IPS DF 4.7 (cell line): ENCODE measurements around the gene RAB36.

Experiments
- DNase-seq: peaks from one replicate; pipeline ENCODE4 v3.0.0-alpha.2; 2013; ENCODE audit warnings: low spot score; ENCODE audit errors: extremely low read depth

Gene RAB36

DNA sequence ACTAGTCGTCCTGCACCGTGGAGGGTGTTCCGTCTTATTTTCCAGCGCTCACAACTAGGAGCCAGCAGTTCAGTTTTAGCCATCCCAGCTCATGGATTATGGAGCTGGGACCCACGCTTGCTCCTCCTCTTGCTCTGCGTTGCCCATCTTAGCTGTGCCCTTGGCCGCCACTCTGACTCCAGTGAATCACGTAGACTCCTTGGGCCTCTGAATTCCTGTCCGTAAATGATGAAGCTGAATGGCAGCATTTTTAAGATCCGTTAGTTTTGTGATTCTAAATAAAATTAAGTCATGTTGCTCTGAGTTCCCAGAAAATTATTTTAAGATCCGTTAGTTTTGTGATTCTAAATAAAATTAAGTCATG lies 58.8 kb downstream of the RAB36 start:
- DNase-seq, result no peak

DNA sequence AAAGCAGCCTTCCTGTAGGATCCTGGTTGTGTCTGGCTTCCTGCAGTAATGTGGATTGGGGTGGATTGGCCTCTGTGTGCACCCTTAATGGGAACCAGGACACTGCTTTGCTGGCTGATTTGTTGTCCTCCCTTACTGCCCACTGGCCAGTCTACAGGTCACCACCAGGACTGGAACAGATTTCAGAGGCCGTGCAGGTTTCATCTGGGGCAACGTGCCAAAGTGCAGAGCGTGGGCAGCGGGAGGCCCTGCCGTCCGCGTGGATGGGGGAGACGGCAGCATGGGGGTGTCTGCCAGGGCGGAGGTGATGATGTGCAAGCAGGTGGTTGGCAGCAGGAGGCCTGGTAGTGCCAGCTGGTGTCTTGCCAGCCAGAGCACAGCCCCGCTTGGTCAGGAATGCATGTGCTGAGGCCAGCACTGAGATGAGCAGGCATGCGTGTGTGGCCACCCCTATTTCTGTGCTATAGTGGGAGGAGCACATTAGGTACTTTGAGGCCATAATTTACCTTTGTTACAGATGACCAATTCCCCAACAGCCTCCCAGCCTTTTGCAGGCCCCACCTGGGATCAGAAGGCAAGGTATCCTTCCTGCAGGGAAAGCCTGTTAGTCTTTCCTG lies 59.4 kb downstream of the RAB36 start:
- no peak for DNase-seq

DNA sequence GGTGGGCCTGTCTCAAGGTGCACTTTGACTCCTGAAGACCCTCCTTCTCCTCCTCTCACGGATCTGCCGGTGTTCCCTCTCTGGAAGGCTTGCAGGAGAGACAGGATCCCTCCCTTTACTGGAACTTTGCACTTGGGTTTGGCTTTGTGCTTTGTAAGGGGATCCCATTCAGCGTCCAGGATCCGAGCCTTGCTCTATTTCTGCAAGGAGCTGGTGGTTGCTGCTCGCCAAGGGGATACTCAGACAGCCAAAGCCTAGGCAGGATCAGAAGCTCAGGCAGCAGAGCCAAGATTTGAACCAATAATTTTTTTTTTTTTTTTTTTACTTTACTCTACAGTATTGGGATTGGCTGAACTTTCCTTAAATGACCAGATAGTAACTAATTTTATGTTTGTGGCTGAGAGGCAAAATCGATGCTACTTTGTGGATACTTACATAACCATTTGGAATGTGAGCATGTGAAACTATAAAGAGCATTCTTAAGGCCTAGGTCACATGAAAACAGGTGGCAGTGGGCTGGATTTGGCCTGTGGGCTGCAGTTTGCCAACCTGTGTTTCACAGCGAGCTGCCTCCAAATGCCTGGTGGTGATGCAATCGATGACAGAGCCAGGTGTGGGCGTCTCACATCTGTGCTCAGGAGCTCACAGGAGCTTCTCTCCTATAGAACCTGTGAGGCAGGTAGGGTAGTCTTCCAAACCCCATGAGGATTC lies 60.2 kb downstream of the RAB36 start:
- DNase-seq, result no peak

DNA sequence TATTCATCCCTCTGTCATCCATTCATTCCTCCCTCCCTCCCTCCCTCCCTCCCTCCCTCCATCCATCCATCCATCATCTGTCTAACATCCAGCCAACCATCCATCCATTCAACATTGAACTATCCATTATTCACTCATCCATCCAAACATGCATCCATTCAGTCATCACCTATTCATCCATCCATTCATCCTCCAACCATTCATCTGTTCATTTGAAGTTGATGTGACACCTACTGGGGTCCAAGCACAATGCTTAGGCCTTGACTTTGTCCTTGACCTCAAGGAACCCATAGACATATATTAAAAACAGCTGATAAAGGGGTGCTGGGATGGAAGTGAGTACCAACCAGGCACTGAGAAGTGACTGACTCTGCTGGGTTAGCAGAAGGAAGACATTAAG lies 61.6 kb downstream of the RAB36 start:
- no peak for DNase-seq

DNA sequence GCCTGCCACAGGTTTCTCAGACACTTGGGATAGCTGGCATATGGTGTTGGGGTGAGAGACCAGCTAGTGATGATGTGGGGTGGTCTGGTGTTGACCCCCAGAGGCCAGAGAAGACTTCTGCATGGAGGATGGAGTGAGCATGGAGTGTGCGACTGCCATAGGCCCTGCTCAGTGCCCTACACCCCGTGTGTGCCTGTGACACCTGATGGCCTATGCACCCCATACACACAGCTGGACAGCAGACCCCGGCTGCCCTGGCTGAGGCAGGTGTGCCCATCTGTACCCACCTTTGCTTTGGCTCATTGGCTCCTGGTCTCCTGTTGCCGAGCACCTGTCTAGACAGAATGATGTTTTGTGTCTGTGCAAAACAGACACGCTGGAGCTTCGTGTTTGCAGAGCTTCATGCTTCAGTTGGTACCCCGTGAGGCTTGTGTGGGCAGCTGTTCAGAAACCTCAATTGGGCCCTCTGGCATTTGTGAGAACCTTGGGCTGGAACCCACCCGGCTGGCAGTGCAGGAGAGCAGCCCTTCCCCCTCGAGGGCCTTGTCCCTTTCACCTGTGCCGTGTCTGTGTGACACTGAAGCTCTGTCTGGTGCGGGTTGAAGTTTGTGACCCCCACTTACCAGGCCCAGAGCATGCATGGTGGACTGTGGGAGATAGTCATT lies 62.6 kb downstream of the RAB36 start:
- DNase-seq, result no peak

DNA sequence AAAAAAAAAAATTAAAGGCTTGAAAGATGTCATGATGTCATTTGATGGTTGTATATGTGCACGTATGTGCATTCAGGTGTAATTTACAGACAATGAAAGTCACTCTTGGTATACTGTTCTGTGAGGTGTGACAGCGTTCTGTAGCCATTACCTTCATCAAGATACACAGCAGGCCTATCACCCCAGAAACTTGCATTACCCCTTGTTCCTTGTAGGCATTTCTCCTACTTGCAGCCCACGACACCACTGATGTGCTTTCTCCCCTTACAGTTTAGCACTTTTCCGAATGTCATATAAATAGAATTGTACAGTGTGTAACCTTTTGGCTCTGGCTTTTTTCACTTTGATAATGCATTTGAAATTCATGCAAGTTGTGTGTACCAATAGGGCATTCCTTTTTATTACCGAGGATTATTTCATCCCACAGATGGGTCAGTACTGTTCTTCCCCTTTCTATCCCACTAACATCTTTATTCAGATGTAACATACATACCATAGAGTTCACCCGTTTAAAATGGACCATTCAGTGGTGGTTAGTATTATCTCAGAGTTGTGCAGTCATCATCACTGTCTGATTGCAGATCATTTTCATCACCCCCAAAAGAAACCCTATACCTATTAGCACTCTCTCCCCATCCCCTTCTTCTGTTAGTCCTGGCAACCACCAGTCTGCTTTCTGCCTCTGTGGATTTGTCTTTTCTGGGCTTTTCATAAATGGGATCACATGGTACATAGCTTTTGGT lies 65.3 kb downstream of the RAB36 start:
- DNase-seq, result no peak

DNA sequence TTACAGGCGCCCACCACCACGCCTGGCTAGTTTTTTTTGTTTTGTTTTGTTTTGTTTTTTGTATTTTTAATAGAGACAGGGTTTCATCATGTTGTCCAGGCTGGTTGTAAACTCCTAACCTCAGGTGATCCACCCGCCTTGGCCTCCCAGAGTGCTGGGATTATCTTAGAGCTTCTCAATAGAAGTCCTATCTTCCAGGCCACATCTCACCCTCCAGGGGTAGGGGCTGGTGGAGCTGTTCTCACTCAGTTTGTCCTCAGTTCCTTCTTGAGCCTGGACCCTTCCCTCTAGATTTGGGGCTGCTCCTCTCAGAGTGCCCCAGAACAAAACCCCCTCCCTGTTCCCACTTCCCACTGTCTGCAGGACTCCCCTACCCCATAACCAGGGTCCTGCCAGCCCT lies 66.3 kb downstream of the RAB36 start:
- DNase-seq, result no peak

DNA sequence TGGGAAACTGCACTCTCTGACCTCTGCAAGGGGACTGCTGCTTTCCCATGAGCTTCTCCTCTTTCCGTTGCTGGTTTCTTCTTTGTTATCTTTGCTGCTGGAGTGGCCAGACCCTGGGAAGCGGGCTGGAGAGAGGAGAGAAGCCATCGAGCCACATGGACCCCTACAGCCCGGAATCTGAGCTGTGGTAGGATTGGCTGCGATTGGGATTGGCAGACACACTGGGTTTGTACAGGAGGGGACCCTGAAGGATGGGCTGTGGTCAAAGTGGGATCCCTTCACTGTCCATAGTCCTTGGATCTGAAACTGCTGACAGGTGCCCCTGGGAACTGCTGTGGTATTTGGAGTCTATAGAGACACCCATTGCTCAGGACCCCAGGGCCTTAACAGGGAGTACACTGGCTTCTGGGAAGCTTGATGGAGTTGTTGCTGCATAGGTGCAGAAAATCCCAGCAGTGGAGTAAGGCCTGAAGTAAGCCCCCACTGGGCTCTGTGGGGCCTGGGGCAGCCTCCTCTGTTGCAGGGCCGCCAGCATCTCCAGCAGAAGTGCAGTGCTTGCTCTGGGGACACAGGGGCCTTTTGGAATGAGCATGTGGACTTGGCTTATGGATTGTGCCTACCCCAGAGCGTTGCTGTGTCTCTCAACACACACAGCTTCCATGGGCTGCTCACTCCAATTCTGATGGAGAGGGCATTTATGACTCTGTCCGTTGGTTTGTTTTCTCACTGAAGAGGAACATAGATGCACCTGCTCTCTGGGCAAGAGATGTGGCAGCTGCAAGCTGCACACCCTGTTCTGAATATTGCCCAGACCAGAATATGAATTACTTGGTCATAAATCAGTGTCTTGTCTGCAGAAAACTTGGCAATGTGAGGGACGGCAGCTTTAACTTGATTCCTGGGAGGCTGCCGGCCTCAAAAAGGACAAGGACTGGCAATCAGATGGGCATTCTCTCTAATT lies 67.1 kb downstream of the RAB36 start:
- DNase-seq, result no peak

DNA sequence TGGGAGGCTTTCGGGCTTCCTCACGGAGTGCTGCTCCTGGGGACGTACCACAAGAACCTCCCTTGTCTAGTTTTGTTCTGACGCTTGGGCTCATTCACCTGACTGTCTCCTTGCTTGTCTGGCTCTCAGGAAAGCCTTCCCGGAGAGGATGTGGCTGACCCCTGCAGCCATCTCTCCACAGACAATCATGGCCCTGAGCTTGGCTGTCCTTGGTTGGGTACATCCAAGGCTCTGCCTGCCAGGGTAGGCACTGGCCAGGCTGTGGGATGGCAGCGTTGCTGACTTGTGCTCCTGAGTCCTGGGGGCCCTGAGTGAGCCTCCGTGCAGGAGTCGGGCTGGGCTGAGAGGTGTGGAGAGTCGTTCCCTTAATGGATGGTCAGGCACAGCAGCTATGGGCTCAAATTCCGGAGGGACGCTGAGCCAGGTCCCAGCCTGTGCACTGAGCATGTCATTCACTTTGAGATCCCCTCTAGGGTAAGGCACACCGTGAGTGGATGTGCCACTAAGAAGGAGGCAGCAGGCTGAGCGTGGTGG lies 67.8 kb downstream of the RAB36 start:
- DNase-seq, result no peak

DNA sequence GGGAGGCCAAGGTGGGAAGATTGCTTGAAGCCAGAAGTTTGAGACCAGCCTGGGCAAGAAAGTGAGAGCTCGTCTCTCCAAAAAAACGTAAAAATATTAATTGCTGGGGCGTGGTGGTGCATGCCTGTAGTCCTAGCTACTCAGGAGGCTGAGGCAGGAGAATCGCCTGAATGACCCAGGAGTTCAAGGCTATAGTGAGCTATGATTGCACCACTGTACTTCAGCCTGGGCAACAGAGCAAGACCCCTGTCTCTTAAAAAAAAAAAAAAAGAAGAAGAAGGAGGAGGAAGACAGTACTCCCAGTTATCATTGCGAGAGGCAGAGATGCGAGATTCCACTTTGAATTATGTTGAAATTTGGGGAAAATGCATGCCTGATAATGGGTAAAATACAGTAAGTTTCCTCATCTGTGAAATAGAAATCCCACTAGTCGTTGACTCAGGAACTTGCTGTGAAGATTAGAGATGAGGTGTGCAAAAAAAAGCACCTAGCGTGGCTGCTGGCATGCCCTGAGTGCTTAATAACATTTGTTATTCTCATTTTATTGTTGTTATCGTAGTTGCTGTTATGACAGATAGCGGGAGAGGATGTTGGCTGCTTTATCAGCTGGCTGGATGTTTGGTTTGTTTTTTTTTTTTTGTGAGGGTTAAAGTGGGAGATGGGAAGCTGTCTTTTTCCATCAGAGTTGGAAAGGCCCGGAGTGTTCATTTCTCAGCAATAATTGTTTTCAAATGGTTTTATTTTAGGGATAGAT lies 68.5 kb downstream of the RAB36 start:
- DNase-seq, result no peak
